Left ventricle myocardium inferior (tissue), 1 donor: ENCODE results near the gene MOV10. TPM values are rescaled to one million over a fixed set of nuclear protein-coding genes. Genes with fewer than 3 reads are reported as not detected.
A peak's percentile ranks its signal among the peaks of the same experiment; 100 is the strongest.

Experiments used
- DNase-seq: peaks from one replicate; pipeline ENCODE4 v3.0.0-alpha.2; 2020
- H3K27ac ChIP-seq: fragments of 200-600 bp; replicated peaks from 2 replicates; pipeline ENCODE4 v1.8.0; 2021
- H3K27me3 ChIP-seq: fragments of 200-600 bp; 2 replicates; pipeline ENCODE4 v1.8.0; 2021; ENCODE audit warnings: low read depth
- H3K36me3 ChIP-seq: fragments of 200-600 bp; 2 replicates; pipeline ENCODE4 v1.8.0; 2021
- H3K4me1 ChIP-seq: fragments of 200-600 bp; 2 replicates; pipeline ENCODE4 v1.8.0; 2021
- H3K4me3 ChIP-seq: fragments of 200-600 bp; 2 replicates; pipeline ENCODE4 v1.8.0; 2021; ENCODE audit warnings: mild to moderate bottlenecking, moderate library complexity
- H3K9me3 ChIP-seq: fragments of 200-600 bp; replicated peaks from 2 replicates; pipeline ENCODE4 v1.8.0; 2021
- CTCF ChIP-seq: fragments of 200-600 bp; IDR thresholded peaks from 2 replicates; pipeline ENCODE4 v1.8.0; 2021; ENCODE audit warnings: antibody characterized with exemption, mild to moderate bottlenecking, borderline replicate concordance
- intact Hi-C: fragments of 100-400 bp; cut with micrococcal nuclease; formaldehyde crosslinking; loops from one replicate; pipeline ENCODE4 v1.11.0; 2022
- total RNA-seq: library from RNA; stranded (reverse); fragmentation: NEBNext Ultra II Directional; extraction: Animal tissue kit (Norgen Biotek cat#: 25700); gene quantifications from one replicate; pipeline ENCODE4 v1.2.1, GENCODE V29; 2021
- donor health status: DM: no; HTN: yes; CAD: no; lungs with severe emphysema.

Gene MOV10
- total RNA-seq, 1 donor from 2014 or later = 12.7 TPM

- TF ChIP-seq CTCF = no peak
- H3K9me3 ChIP-seq = no peaks in the 10 kb centered on the region
- peak overlapping the region; percentile 83 for H3K27ac ChIP-seq
- H3K4me3 ChIP-seq = peak overlapping the region; percentile 84
- peaks cover 32% of the 10 kb centered on the region for H3K4me1 ChIP-seq
- H3K27me3 ChIP-seq = peaks cover 9% of the 10 kb centered on the region
- intact Hi-C loops = loop anchor here (5.0 kb wide), 1 partner anchor 88 kb away; no protein-coding TSS in a partner anchor
- no peaks in the 10 kb centered on the region for H3K36me3 ChIP-seq
- DNase-seq = no peak
These were observed 40.1 kb downstream of the MOV10 start for GRCh38 chr1:112714313-112715263.

DNA sequence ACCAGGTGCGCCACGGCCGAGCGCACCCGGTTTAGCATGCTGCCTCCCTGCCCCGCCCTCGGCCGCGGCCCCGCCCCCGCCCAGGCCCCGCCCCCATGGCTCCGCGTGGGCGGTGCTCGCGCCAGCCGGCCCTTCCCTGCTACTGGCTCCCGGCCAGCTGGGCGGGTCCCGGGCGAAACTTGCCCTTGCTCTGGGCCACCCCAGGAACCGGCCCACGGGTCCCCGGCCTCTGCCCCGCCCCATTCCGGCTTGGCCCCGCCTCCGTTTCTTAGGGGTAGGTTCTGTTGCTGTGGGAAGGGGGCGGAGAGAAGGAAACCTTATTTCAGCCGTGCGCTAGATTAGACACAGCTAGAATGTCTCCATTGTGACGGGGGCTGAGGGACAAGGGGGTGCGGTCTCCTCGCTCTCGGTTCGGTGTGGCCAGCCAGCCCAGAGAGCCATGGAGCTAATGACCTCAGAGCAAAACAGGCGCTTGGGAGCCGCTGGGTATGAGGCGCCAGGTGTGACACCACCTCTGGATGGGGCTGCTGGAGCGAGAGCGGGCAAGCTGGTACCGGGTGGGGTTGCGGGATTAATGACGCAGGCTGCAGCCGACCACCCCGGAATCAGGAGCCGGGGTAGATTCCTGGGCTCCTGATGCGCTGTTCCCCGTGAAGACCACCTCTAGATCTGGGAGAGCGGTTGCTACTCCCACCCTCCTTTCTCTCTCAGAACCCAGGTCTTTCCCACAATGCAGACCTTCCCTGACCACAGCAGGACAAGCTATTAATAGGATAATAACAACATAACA is 41.0 kb downstream of the MOV10 start, which contains the start of gene PPM1J:
TSS of gene PPM1J (minus strand) at position 69 of the 790 bp plus-strand sequence. CDS start at position 38, 31 bp downstream.
- DNase-seq = peak; percentile 99
- intact Hi-C loops = loop anchor here (5.0 kb wide), 1 partner anchor 87 kb away; no protein-coding TSS in a partner anchor
- H3K4me1 ChIP-seq = peaks cover 32% of the 10 kb centered on the region
- peak within 1 kb of the TSS; percentile 83 for H3K27ac ChIP-seq
- no peaks in the 10 kb centered on the region for H3K36me3 ChIP-seq
- peak within 1 kb of the TSS; percentile 84 for H3K4me3 ChIP-seq
- H3K27me3 ChIP-seq = peaks cover 16% of the 10 kb centered on the region
- no peaks in the 10 kb centered on the region for H3K9me3 ChIP-seq
- no peak for TF ChIP-seq CTCF

- intact Hi-C loops = loop anchor here (5.0 kb wide), 1 partner anchor 86 kb away; no protein-coding TSS in a partner anchor
- peak overlapping the region; percentile 83 for H3K27ac ChIP-seq
These were observed 41.8 kb downstream of the MOV10 start for GRCh38 chr1:112716133-112716720.

GRCh38 chr1:112717263-112717873 is 42.9 kb downstream of the MOV10 start:
- intact Hi-C loops = loop anchor here (5.0 kb wide), 1 partner anchor 85 kb away; no protein-coding TSS in a partner anchor
- no peak for TF ChIP-seq CTCF
- H3K36me3 ChIP-seq = no peaks in the 10 kb centered on the region

More at GRCh38 chr1:112716133-112716720, 41.8 kb downstream of the MOV10 start:
- Histone ChIP-seq H3K36me3 (no peaks in the 10 kb centered on the region), H3K27me3 (peaks cover 16% of the 10 kb centered on the region), H3K4me3 (peak overlapping the region; percentile 84), H3K4me1 (peaks cover 32% of the 10 kb centered on the region), H3K9me3 (no peaks in the 10 kb centered on the region)
- peak; percentile 81 for DNase-seq
- peak; percentile 98 for TF ChIP-seq CTCF

More at GRCh38 chr1:112717263-112717873, 42.9 kb downstream of the MOV10 start:
- Histone ChIP-seq H3K27me3 (peaks cover 24% of the 10 kb centered on the region), H3K9me3 (no peaks in the 10 kb centered on the region), H3K4me1 (peaks cover 37% of the 10 kb centered on the region), H3K27ac (no peak overlapping the region), H3K4me3 (no peak overlapping the region)
- no peak for DNase-seq
